PC-3 (cell line): ENCODE data around the gene SMIM22.

Source experiments
- EZH2 ChIP-seq: fragments of 300-600 bp; sonication (generic); IDR thresholded peaks from one replicate; pipeline ENCODE4 v1.6.1; 2017; ENCODE audit warnings: antibody characterized with exemption, mild to moderate bottlenecking, low read length; ENCODE audit not compliant: unreplicated experiment
- TF ChIP-seq, protein P1 (sequence below): fragments of 300-600 bp; sonication (generic); conservative IDR thresholded peaks from 2 replicates; pipeline ENCODE4 v1.5.1; 2017; ENCODE audit warnings: antibody characterized with exemption, low read depth, mild to moderate bottlenecking, low read length

DNA sequence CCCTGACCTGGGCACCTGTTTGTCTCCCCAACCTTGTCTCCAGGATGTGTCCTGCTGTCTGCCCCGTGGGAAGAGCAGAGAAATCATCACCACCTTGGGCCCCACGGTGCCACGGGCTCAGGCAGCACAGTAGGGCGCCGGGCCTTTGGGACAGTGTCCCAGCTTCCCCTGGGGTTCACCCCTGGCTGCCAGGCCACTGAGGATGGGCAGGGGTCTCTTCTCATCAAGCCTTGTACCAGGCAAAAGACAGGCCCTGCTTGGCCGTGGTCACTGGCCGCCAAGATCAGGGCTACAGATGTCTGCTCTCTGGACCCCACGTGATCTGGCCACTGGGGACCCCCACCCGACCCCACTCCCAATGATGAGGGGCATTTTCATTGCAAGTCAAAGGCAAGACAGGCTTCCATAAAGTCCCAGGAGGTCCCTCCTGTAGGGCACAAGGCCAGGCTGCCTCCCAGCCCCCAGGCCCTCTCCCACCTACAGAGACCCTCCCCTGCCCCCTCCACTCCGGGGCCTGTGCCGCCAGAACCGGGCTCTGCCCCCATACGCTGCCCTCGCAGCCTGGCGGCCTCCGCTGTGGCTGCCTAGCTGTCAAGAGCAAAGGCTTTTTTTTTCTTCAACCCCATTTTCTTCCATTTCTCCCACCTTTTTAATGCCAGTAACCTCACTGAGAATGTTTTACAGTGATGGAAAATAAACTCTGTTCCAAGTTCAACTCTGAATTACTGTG, 46.3 kb upstream of the SMIM22 start:
- TF ChIP-seq, protein P1, sequence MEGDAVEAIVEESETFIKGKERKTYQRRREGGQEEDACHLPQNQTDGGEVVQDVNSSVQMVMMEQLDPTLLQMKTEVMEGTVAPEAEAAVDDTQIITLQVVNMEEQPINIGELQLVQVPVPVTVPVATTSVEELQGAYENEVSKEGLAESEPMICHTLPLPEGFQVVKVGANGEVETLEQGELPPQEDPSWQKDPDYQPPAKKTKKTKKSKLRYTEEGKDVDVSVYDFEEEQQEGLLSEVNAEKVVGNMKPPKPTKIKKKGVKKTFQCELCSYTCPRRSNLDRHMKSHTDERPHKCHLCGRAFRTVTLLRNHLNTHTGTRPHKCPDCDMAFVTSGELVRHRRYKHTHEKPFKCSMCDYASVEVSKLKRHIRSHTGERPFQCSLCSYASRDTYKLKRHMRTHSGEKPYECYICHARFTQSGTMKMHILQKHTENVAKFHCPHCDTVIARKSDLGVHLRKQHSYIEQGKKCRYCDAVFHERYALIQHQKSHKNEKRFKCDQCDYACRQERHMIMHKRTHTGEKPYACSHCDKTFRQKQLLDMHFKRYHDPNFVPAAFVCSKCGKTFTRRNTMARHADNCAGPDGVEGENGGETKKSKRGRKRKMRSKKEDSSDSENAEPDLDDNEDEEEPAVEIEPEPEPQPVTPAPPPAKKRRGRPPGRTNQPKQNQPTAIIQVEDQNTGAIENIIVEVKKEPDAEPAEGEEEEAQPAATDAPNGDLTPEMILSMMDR, result no peak
- TF ChIP-seq EZH2, result no peak
